B cell (primary cell): ENCODE measurements around the gene PCDH9.

Experiments
- CTCF ChIP-seq: fragments of 200-600 bp; IDR thresholded peaks from one replicate; pipeline ENCODE4 v1.8.0; 2022; ENCODE audit warnings: antibody characterized with exemption, mild to moderate bottlenecking
- EZH2 ChIP-seq: IDR thresholded peaks from 2 replicates; pipeline ENCODE4 v1.6.1; 2012; ENCODE audit warnings: borderline replicate concordance, low read depth, mild to moderate bottlenecking, moderate library complexity, low read length; ENCODE audit not compliant: insufficient read depth, poor library complexity, severe bottlenecking

- TF ChIP-seq CTCF (no peak), EZH2 (no peak)
Observed at GRCh38 chr13:67018775-67019174, 211.4 kb downstream of the PCDH9 start.
